Naive thymus-derived CD8-positive, alpha-beta T cell (primary cell): ENCODE results near the gene NTSR2. TPM values are rescaled to one million over a fixed set of nuclear protein-coding genes. Genes with fewer than 3 reads are reported as not detected.

Experiments
- ATAC-seq, 2 donors: fragments of 150-1000 bp; cut with Tn5 transposase in 1 of 2; sonication (Bioruptor Pico), chemical (Tn5 transposase) in 1 of 2; 1 replicate in 1 of 2; 2 replicates in 1 of 2; pipeline ENCODE4 v1.10.0; 2021; ENCODE audit warnings: mild to moderate bottlenecking in 2 of 2, moderate library complexity in 2 of 2
- POLR2A ChIA-PET: fragments of 350-600 bp; sonication (Branson Sonifier 250); formaldehyde crosslinking; loops from one replicate; lab custom pipeline; 2021; ENCODE audit warnings: antibody characterized with exemption; lab: Charles Lee
- DNase-seq, 10 donors: peaks; one replicate each; pipeline versions ENCODE4 v3.0.0 to v3.0.0-alpha.2; 2020 to 2022
- H3K27ac Mint-ChIP-seq, 10 donors: one replicate each; pipeline ENCODE4 v1.8.0; 2020 to 2022; ENCODE audit warnings: mild to moderate bottlenecking in 10 of 10, mixed read lengths in 10 of 10, moderate library complexity in 4 of 10, inconsistent platforms in 1 of 10
- H3K27me3 Mint-ChIP-seq, 5 donors: one replicate each; pipeline ENCODE4 v1.8.0; 2021 to 2022; ENCODE audit warnings: mixed read lengths in 5 of 5
- H3K36me3 Mint-ChIP-seq, 3 donors: one replicate each; pipeline ENCODE4 v1.8.0; 2020 to 2022; ENCODE audit warnings: mixed read lengths in 3 of 3, mild to moderate bottlenecking in 2 of 3, inconsistent platforms in 1 of 3
- H3K4me1 Mint-ChIP-seq, 4 donors: one replicate each; pipeline ENCODE4 v1.8.0; 2021 to 2022; ENCODE audit warnings: mixed read lengths in 4 of 4
- H3K4me3 Mint-ChIP-seq, 10 donors: one replicate each; pipeline ENCODE4 v1.8.0; 2020 to 2022; ENCODE audit warnings: mild to moderate bottlenecking in 10 of 10, mixed read lengths in 10 of 10, moderate library complexity in 6 of 10, inconsistent platforms in 1 of 10
- H3K9me3 Mint-ChIP-seq, 9 donors: one replicate each; pipeline ENCODE4 v1.8.0; 2020 to 2022; ENCODE audit warnings: mixed read lengths in 9 of 9, mild to moderate bottlenecking in 3 of 9, inconsistent platforms in 1 of 9, moderate library complexity in 1 of 9
- polyA plus RNA-seq, 3 donors: library from polyadenylated mRNA; unstranded; fragments of 300-500 nt; fragmentation: Illumina TruSeq; gene quantifications; one replicate each; pipeline ENCODE4 v1.2.3, GENCODE V29; 2021
- total RNA-seq, 8 experiments: library from RNA in 2 of 8; stranded (reverse) in 2 of 8; gene quantifications; one replicate each; pipeline ENCODE4 v1.2.3 and lab custom pipeline; 2021 to 2026

The NTSR2 gene
- total and polyA plus RNA-seq, 5 experiments from 2014 or later, result not detected

- H3K9me3 Mint-ChIP-seq, result no peaks in the 10 kb centered on the region
- H3K4me3 Mint-ChIP-seq, result no peak overlapping the region
- H3K36me3 Mint-ChIP-seq, result no peaks in the 10 kb centered on the region
- ATAC-seq (no peak), DNase-seq (no peak)
- peak overlapping the region in 1 of 10 donors; percentile 21 for H3K27ac Mint-ChIP-seq
- H3K4me1 Mint-ChIP-seq, result peaks cover 0 to 6% (median 3%) of the 10 kb centered on the region in 4 donors
- POLR2A ChIA-PET, result no interaction called here
- H3K27me3 Mint-ChIP-seq, result peaks cover 0 to 3% (median 0%) of the 10 kb centered on the region in 5 donors
These were observed 27.3 kb upstream of the NTSR2 start for GRCh38 chr2:11697103-11697871.

- H3K27ac Mint-ChIP-seq, result peak overlapping the region in 1 of 10 donors; percentile 19
- H3K4me3 Mint-ChIP-seq, result no peak overlapping the region
- ATAC-seq (no peak), DNase-seq (no peak)
- H3K9me3 Mint-ChIP-seq, result no peaks in the 10 kb centered on the region
- POLR2A ChIA-PET, result no interaction called here
- peaks cover 0 to 6% (median 3%) of the 10 kb centered on the region in 4 donors for H3K4me1 Mint-ChIP-seq
- H3K27me3 Mint-ChIP-seq, result peaks cover 0 to 3% (median 0%) of the 10 kb centered on the region in 5 donors
- no peaks in the 10 kb centered on the region for H3K36me3 Mint-ChIP-seq
These were observed 26.7 kb upstream of the NTSR2 start for GRCh38 chr2:11696736-11697102.

- DNase-seq (no peak), ATAC-seq (no peak)
- Mint-ChIP-seq H3K9me3 (no peaks in the 10 kb centered on the region), H3K27ac (peak overlapping the region in 1 of 10 donors; percentile 21), H3K4me3 (no peak overlapping the region), H3K36me3 (no peaks in the 10 kb centered on the region), H3K27me3 (peaks cover 0 to 3% (median 0%) of the 10 kb centered on the region in 5 donors), H3K4me1 (peaks cover 0 to 6% (median 3%) of the 10 kb centered on the region in 4 donors)
- POLR2A ChIA-PET, result no interaction called here
These were observed 25.6 kb upstream of the NTSR2 start for GRCh38 chr2:11695576-11695975.

- peak; percentile 25 to 80 (median 56) for DNase-seq
- peak; percentile 74 to 87 for ATAC-seq
- H3K4me1 Mint-ChIP-seq, result peaks cover 9 to 13% (median 12%) of the 10 kb centered on the region in 4 donors
- H3K9me3 Mint-ChIP-seq, result no peaks in the 10 kb centered on the region
- peak overlapping the region in 1 of 10 donors; percentile 34 for H3K27ac Mint-ChIP-seq
- peaks cover 0 to 7% (median 0%) of the 10 kb centered on the region in 5 donors for H3K27me3 Mint-ChIP-seq
- H3K36me3 Mint-ChIP-seq, result no peaks in the 10 kb centered on the region
- H3K4me3 Mint-ChIP-seq, result no peak overlapping the region
- POLR2A ChIA-PET, result interaction anchor here (1.4 kb wide), 1 partner anchor 86 kb away, joined by 6 read pairs; no protein-coding TSS in a partner anchor
These were observed 23.0 kb upstream of the NTSR2 start for GRCh38 chr2:11692966-11693521.

- Mint-ChIP-seq H3K4me1 (peaks cover 9 to 16% (median 10%) of the 10 kb centered on the region in 4 donors), H3K4me3 (no peak overlapping the region), H3K27ac (no peak overlapping the region), H3K9me3 (no peaks in the 10 kb centered on the region), H3K36me3 (no peaks in the 10 kb centered on the region), H3K27me3 (peaks cover 0 to 7% (median 0%) of the 10 kb centered on the region in 5 donors)
- ATAC-seq, result no peak
- POLR2A ChIA-PET, result no interaction called here
- no peak for DNase-seq
These were observed 21.2 kb upstream of the NTSR2 start for GRCh38 chr2:11691076-11691660.

GRCh38 chr2:11688222-11689069 lies 18.5 kb upstream of the NTSR2 start:
- no peaks in the 10 kb centered on the region for H3K36me3 Mint-ChIP-seq
- H3K4me1 Mint-ChIP-seq, result peaks cover 9 to 16% (median 10%) of the 10 kb centered on the region in 4 donors
- H3K4me3 Mint-ChIP-seq, result peak overlapping the region; percentile 12 to 70 (median 40)
- peak overlapping the region in 3 of 10 donors; percentile 3 to 63 (median 23) for H3K27ac Mint-ChIP-seq
- H3K27me3 Mint-ChIP-seq, result peaks cover 0 to 13% (median 6%) of the 10 kb centered on the region in 5 donors
- ATAC-seq (peak; percentile 91 to 93), DNase-seq (peak; percentile 60 to 84 (median 76))
- POLR2A ChIA-PET, result interaction anchor here (1.3 kb wide), 1 partner anchor 91 kb away, joined by 3 read pairs; no protein-coding TSS in a partner anchor
- no peaks in the 10 kb centered on the region for H3K9me3 Mint-ChIP-seq

GRCh38 chr2:11687736-11688135 lies 17.7 kb upstream of the NTSR2 start:
- Mint-ChIP-seq H3K9me3 (no peaks in the 10 kb centered on the region), H3K27ac (no peak overlapping the region), H3K4me1 (peaks cover 6 to 13% (median 10%) of the 10 kb centered on the region in 4 donors), H3K27me3 (peaks cover 0 to 19% (median 10%) of the 10 kb centered on the region in 5 donors), H3K36me3 (no peaks in the 10 kb centered on the region), H3K4me3 (no peak overlapping the region)
- DNase-seq (no peak), ATAC-seq (no peak)
- POLR2A ChIA-PET, result no interaction called here

GRCh38 chr2:11685906-11686470 lies 16.0 kb upstream of the NTSR2 start:
- Mint-ChIP-seq H3K4me3 (no peak overlapping the region), H3K4me1 (peaks cover 7 to 19% (median 14%) of the 10 kb centered on the region in 4 donors), H3K9me3 (no peaks in the 10 kb centered on the region), H3K36me3 (no peaks in the 10 kb centered on the region), H3K27me3 (peaks cover 0 to 21% (median 10%) of the 10 kb centered on the region in 5 donors), H3K27ac (peak overlapping the region in 1 of 10 donors; percentile 28)
- DNase-seq, result no peak
- no peak for ATAC-seq
- POLR2A ChIA-PET, result no interaction called here

- Mint-ChIP-seq H3K36me3 (no peaks in the 10 kb centered on the region), H3K4me1 (peaks cover 7 to 19% (median 14%) of the 10 kb centered on the region in 4 donors), H3K27me3 (peaks cover 0 to 21% (median 14%) of the 10 kb centered on the region in 5 donors), H3K4me3 (no peak overlapping the region), H3K27ac (peak overlapping the region in 2 of 10 donors; percentile 19 to 62), H3K9me3 (no peaks in the 10 kb centered on the region)
- ATAC-seq, result no peak
- no peak for DNase-seq
- POLR2A ChIA-PET, result no interaction called here
These were observed 15.0 kb upstream of the NTSR2 start for GRCh38 chr2:11684894-11685460.

- POLR2A ChIA-PET, result no interaction called here
- ATAC-seq (no peak), DNase-seq (no peak)
- Mint-ChIP-seq H3K4me3 (no peak overlapping the region), H3K9me3 (no peaks in the 10 kb centered on the region), H3K27ac (no peak overlapping the region), H3K36me3 (no peaks in the 10 kb centered on the region), H3K27me3 (peaks cover 0 to 21% (median 18%) of the 10 kb centered on the region in 5 donors), H3K4me1 (peaks cover 7 to 19% (median 13%) of the 10 kb centered on the region in 4 donors)
These were observed 14.0 kb upstream of the NTSR2 start for GRCh38 chr2:11683966-11684365.

- Mint-ChIP-seq H3K27me3 (peaks cover 0 to 21% (median 18%) of the 10 kb centered on the region in 5 donors), H3K4me1 (peaks cover 6 to 16% (median 8%) of the 10 kb centered on the region in 4 donors), H3K27ac (peak overlapping the region in 2 of 10 donors; percentile 4 to 19), H3K4me3 (no peak overlapping the region), H3K9me3 (no peaks in the 10 kb centered on the region), H3K36me3 (no peaks in the 10 kb centered on the region)
- ATAC-seq (no peak), DNase-seq (no peak)
- POLR2A ChIA-PET, result no interaction called here
These were observed 13.5 kb upstream of the NTSR2 start for GRCh38 chr2:11683476-11683875.

- Mint-ChIP-seq H3K36me3 (no peaks in the 10 kb centered on the region), H3K4me1 (peaks cover 0 to 10% (median 3%) of the 10 kb centered on the region in 4 donors), H3K27ac (peak overlapping the region in 1 of 10 donors; percentile 8), H3K9me3 (no peaks in the 10 kb centered on the region), H3K4me3 (no peak overlapping the region), H3K27me3 (peaks cover 3 to 23% (median 21%) of the 10 kb centered on the region in 5 donors)
- ATAC-seq (no peak), DNase-seq (no peak)
- POLR2A ChIA-PET, result no interaction called here
These were observed 12.6 kb upstream of the NTSR2 start for GRCh38 chr2:11682590-11682915.
